Stomach (tissue), 9 donors: Measurements from ENCODE around the gene KIAA1958. TPM values are rescaled to one million over a fixed set of nuclear protein-coding genes. Genes with fewer than 3 reads are reported as not detected.

Source experiments
- DNase-seq, 2 donors: peaks; one replicate each; pipeline versions ENCODE4 v3.0.0 to v3.0.0-alpha.2; 2013 to 2019
- H3K27ac ChIP-seq, 5 donors: fragments of 200-600 bp in 4 of 5; sonication (generic) in 4 of 5; one replicate each; pipeline ENCODE4 v1.5.1; 2013 to 2019; ENCODE audit warnings: mild to moderate bottlenecking in 1 of 5, moderate library complexity in 1 of 5
- H3K27me3 ChIP-seq, 3 donors: fragments of 200-600 bp; sonication (generic); one replicate each; pipeline ENCODE4 v1.5.1; 2017 to 2019; ENCODE audit warnings: mixed run types in 1 of 3
- H3K36me3 ChIP-seq, 4 donors: fragments of 200-600 bp; sonication (generic); 1 replicate in 3 of 4; 2 replicates in 1 of 4; pipeline ENCODE4 v1.5.1; 2016 to 2019
- H3K4me1 ChIP-seq, 4 donors: fragments of 200-600 bp; sonication (generic); one replicate each; pipeline ENCODE4 v1.5.1; 2016 to 2019
- H3K4me3 ChIP-seq, 4 donors: fragments of 200-600 bp; sonication (generic) in 3 of 4; one replicate each; pipeline ENCODE4 v1.5.1; 2016 to 2019; ENCODE audit warnings: mild to moderate bottlenecking in 1 of 4
- H3K9me3 ChIP-seq, 4 donors: fragments of 200-600 bp; sonication (generic); one replicate each; pipeline ENCODE4 v1.5.1; 2016 to 2019
- EP300 ChIP-seq: sonication (generic); formaldehyde crosslinking; IDR thresholded peaks from one replicate; pipeline ENCODE4 v1.6.1; 2017; ENCODE audit warnings: antibody characterized with exemption
- POLR2A ChIP-seq, 4 donors: fragments of 450-650 bp; IDR thresholded peaks; one replicate each; pipeline ENCODE4 v1.6.1; 2016; ENCODE audit warnings: antibody characterized with exemption in 4 of 4, control low read depth in 2 of 4, mild to moderate bottlenecking in 1 of 4, moderate library complexity in 1 of 4
- POLR2AphosphoS5 ChIP-seq, 3 donors: sonication (generic); formaldehyde crosslinking; IDR thresholded peaks; one replicate each; pipeline ENCODE4 v1.6.1; 2016; ENCODE audit warnings: antibody characterized with exemption in 3 of 3
- WGBS, 5 donors: extraction: QIAGEN DNeasy Blood & Tissue Kit in 3 of 5; methylation state at CpG; one replicate each; pipeline versions ENCODE4 v1.1.5 to v1.1.7; 2013 to 2018; 5-methylcytosine and 5-hydroxymethylcytosine counted together
- intact Hi-C: fragments of 100-400 bp; cut with DNase I; formaldehyde crosslinking; loops from one replicate; pipeline ENCODE4 v1.15.1; 2023; ENCODE audit warnings: low total_unique reads
- polyA plus RNA-seq, 3 donors: library from polyadenylated mRNA; stranded (reverse); fragments of 200-250 nt; gene quantifications; one replicate each; pipeline ENCODE4 v1.2.3, GENCODE V29; 2013
- total RNA-seq, 5 donors: library from RNA; depleted of rRNA; stranded (reverse); fragments of >200 nt; gene quantifications; one replicate each; pipeline versions ENCODE4 v1.1.0 to v1.2.3, GENCODE V29; 2014 to 2016
- TF ChIP-seq, protein P1 (sequence below), 7 experiments: fragments of 450-650 bp in 4 of 7; fragments of 200-600 bp in 3 of 7; sonication (generic) in 3 of 7; IDR thresholded peaks; one replicate each; pipeline ENCODE4 v1.5.1; 2016 to 2019; ENCODE audit warnings: antibody characterized with exemption in 7 of 7, control low read depth in 2 of 7, mild to moderate bottlenecking in 1 of 7
- donor health status: healthy with polysubstance abuse.
- donor health status: Bipolar disorder and iron deficiency.
- donor health status: healthy.

KIAA1958 gene
- total and polyA plus RNA-seq, 8 donors: 0.60 to 77.7 (median 12.8) TPM

DNA sequence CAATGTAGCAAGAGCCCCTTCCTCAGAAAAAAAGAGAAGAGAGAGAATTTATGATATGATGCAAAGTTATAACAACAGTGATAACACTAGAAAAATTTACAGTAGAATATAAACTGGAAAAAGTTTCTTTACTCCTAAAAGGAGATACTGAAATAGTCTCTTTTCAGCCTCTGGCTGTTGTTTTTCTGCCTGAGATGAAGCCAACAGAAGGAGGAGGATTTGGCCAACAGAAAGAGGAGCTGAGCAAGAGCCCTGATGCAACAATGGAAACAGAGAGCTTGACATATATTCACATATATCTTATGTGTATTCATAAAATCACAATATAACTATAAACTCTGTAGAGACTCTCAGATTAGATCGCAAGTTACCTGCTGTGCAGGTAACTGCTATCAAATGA, 122.2 kb downstream of the KIAA1958 start:
- no peaks in the 10 kb centered on the region for H3K27me3 ChIP-seq
- intact Hi-C loops: no loop called here
- no peak for DNase-seq
- H3K4me3 ChIP-seq: no peak overlapping the region
- WGBS, 5 donors: 96 to 100% (median 100%) methylated on average over 1 of the region's 1 CpG
- no peaks in the 10 kb centered on the region for H3K9me3 ChIP-seq
- TF ChIP-seq POLR2A (IDR thresholded peaks at IDR 0.05): no peak
- TF ChIP-seq, protein P1, sequence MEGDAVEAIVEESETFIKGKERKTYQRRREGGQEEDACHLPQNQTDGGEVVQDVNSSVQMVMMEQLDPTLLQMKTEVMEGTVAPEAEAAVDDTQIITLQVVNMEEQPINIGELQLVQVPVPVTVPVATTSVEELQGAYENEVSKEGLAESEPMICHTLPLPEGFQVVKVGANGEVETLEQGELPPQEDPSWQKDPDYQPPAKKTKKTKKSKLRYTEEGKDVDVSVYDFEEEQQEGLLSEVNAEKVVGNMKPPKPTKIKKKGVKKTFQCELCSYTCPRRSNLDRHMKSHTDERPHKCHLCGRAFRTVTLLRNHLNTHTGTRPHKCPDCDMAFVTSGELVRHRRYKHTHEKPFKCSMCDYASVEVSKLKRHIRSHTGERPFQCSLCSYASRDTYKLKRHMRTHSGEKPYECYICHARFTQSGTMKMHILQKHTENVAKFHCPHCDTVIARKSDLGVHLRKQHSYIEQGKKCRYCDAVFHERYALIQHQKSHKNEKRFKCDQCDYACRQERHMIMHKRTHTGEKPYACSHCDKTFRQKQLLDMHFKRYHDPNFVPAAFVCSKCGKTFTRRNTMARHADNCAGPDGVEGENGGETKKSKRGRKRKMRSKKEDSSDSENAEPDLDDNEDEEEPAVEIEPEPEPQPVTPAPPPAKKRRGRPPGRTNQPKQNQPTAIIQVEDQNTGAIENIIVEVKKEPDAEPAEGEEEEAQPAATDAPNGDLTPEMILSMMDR (IDR thresholded peaks at IDR 0.05): no peak
- no peak for TF ChIP-seq POLR2AphosphoS5 (IDR thresholded peaks at IDR 0.05)
- no peak for TF ChIP-seq EP300
- no peaks in the 10 kb centered on the region for H3K4me1 ChIP-seq
- no peak overlapping the region for H3K27ac ChIP-seq
- H3K36me3 ChIP-seq: no peaks in the 10 kb centered on the region

DNA sequence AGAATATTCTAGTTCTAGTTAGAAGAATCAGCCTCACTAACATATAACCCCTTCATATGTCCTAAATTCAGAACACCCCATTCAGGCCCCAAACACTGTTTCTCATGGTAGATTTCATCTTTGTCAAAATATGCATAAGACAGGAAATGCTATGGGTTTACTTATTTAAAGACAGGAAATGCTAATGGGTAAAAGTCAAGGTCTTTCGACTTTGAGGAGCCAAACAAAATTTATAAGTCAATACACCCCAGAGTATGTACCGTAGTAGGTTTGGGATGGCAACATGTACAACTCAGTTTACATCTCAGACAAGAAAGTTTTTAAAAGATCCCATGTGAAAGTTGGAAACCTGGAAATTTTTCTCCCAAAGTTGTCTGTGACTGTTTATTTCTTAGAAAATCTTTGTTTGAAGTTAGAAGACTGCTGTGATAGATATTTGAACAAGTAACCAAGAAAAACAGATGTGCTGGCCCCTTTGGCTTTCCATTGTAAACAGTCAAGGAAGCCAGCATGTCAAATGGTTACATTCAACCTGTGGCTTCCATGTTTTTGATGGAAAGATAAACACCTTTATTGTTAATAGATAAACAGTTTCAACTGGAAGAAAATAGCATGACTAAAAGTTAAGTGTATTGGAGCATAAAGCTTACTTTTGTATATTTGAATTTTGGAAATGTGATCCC, 129.1 kb downstream of the KIAA1958 start:
- H3K27me3 ChIP-seq: no peaks in the 10 kb centered on the region
- TF ChIP-seq EP300 (no peak), POLR2A (IDR thresholded peaks at IDR 0.05) (no peak), POLR2AphosphoS5 (IDR thresholded peaks at IDR 0.05) (no peak)
- TF ChIP-seq, protein P1 (IDR thresholded peaks at IDR 0.05): no peak
- 50 to 71% (median 65%) methylated on average over 2 of the region's 2 CpGs for WGBS, 5 donors
- peaks cover 0 to 12% (median 10%) of the 10 kb centered on the region in 4 donors for H3K36me3 ChIP-seq
- H3K9me3 ChIP-seq: no peaks in the 10 kb centered on the region
- intact Hi-C loops: no loop called here
- no peak for DNase-seq
- H3K27ac ChIP-seq: no peak overlapping the region
- H3K4me3 ChIP-seq: no peak overlapping the region
- peaks cover 0 to 8% (median 0%) of the 10 kb centered on the region in 4 donors for H3K4me1 ChIP-seq

DNA sequence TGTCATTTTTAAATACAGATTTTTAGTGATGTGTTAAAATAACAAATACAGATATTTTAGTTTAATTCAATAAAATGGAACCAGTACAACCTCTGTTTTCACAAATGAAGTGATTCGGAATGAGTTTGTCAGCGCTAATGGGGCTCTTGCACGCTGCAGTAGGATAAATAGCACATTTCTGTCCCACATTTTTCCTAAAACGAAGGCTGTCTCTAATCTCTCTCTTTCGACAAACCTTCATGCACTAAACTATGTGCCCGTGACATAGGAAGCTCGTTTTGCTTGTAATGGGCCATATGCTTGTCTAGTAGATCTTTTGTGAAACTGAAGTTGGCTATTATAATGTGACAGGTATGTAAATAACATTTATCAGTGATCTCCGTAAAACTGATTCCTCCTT, 130.7 kb downstream of the KIAA1958 start:
- Histone ChIP-seq H3K27me3 (no peaks in the 10 kb centered on the region), H3K27ac (no peak overlapping the region), H3K4me3 (no peak overlapping the region), H3K36me3 (peaks cover 0 to 12% (median 10%) of the 10 kb centered on the region in 4 donors), H3K4me1 (peaks cover 0 to 8% (median 0%) of the 10 kb centered on the region in 4 donors), H3K9me3 (no peaks in the 10 kb centered on the region)
- intact Hi-C loops: no loop called here
- WGBS, 5 donors: 85 to 88% (median 88%) methylated on average over 8 of the region's 8 CpGs
- no peak for TF ChIP-seq POLR2AphosphoS5 (IDR thresholded peaks at IDR 0.05)
- no peak for TF ChIP-seq EP300
- TF ChIP-seq, protein P1 (IDR thresholded peaks at IDR 0.05): no peak
- no peak for TF ChIP-seq POLR2A (IDR thresholded peaks at IDR 0.05)
- DNase-seq: no peak

GRCh38 chr9:112618385-112619009, 131.9 kb downstream of the KIAA1958 start:
- intact Hi-C loops: no loop called here
- DNase-seq: no peak

GRCh38 chr9:112620388-112620787, 133.8 kb downstream of the KIAA1958 start:
- Histone ChIP-seq H3K9me3 (no peaks in the 10 kb centered on the region), H3K27me3 (no peaks in the 10 kb centered on the region), H3K4me1 (peaks cover 0 to 6% (median 0%) of the 10 kb centered on the region in 4 donors), H3K27ac (no peak overlapping the region), H3K36me3 (peaks cover 0 to 12% (median 10%) of the 10 kb centered on the region in 4 donors), H3K4me3 (no peak overlapping the region)
- DNase-seq: peak in 1 of 2 donors; percentile 28
- intact Hi-C loops: no loop called here
- TF ChIP-seq EP300 (no peak), POLR2A (IDR thresholded peaks at IDR 0.05) (no peak), POLR2AphosphoS5 (IDR thresholded peaks at IDR 0.05) (no peak)
- TF ChIP-seq, protein P1 (IDR thresholded peaks at IDR 0.05): no peak
- 32 to 53% (median 37%) methylated on average over 2 of the region's 2 CpGs for WGBS, 5 donors

More at GRCh38 chr9:112618385-112619009, 131.9 kb downstream of the KIAA1958 start:
- no peak for TF ChIP-seq POLR2AphosphoS5 (IDR thresholded peaks at IDR 0.05)
- WGBS, 5 donors: 95 to 98% (median 96%) methylated on average over 21 of the region's 21 CpGs
- H3K27me3 ChIP-seq: no peaks in the 10 kb centered on the region
- peaks cover 0 to 8% (median 0%) of the 10 kb centered on the region in 4 donors for H3K4me1 ChIP-seq
- no peak overlapping the region for H3K27ac ChIP-seq
- H3K9me3 ChIP-seq: no peaks in the 10 kb centered on the region
- no peak overlapping the region for H3K4me3 ChIP-seq
- H3K36me3 ChIP-seq: peaks cover 0 to 12% (median 10%) of the 10 kb centered on the region in 4 donors
